Muscle of leg (tissue), 11 donors: ENCODE results near the gene RNASE4. TPM values are rescaled to one million over a fixed set of nuclear protein-coding genes. Genes with fewer than 3 reads are reported as not detected.
"Not testable (repeated sequence)": the region's sequence is repeated elsewhere in the genome, so short reads cannot be mapped to it uniquely, and the experiment has no call there.

Experiments
- DNase-seq: peaks from one replicate; pipeline ENCODE4 v3.0.0; 2013
- H3K27ac ChIP-seq: one replicate; pipeline ENCODE4 v1.5.1; 2013; ENCODE audit warnings: mild to moderate bottlenecking, low read length, control low read depth
- H3K27me3 ChIP-seq: one replicate; pipeline ENCODE4 v1.6.1; 2013; ENCODE audit warnings: low read length; ENCODE audit not compliant: control insufficient read depth, insufficient read depth
- H3K36me3 ChIP-seq: one replicate; pipeline ENCODE4 v1.6.1; 2013; ENCODE audit warnings: low read length; ENCODE audit not compliant: control insufficient read depth, insufficient read depth
- H3K4me1 ChIP-seq: one replicate; pipeline ENCODE4 v1.6.1; 2013; ENCODE audit warnings: low read length; ENCODE audit not compliant: control insufficient read depth, insufficient read depth
- H3K4me3 ChIP-seq: one replicate; pipeline ENCODE4 v1.5.1; 2013; ENCODE audit warnings: low read length, control low read depth
- H3K9me3 ChIP-seq: replicated peaks from 2 replicates; pipeline ENCODE4 v1.6.1; 2013; ENCODE audit warnings: low read depth, low read length; ENCODE audit not compliant: control insufficient read depth
- WGBS: methylation state at CpG from one replicate; pipeline ENCODE4 v1.1.5; 2013; ENCODE audit warnings: missing lambda C conversion rate; ENCODE audit not compliant: insufficient coverage; 5-methylcytosine and 5-hydroxymethylcytosine counted together
- polyA plus RNA-seq, 8 donors: library from polyadenylated mRNA; unstranded; fragments of 120-200 nt; gene quantifications; one replicate each; pipeline versions ENCODE4 v1.2.1 to v1.2.3, GENCODE V29; 2013; ENCODE audit warnings: inconsistent platforms in 1 of 8, low replicate concordance in 1 of 8; ENCODE audit not compliant: insufficient read length in 8 of 8, insufficient read depth in 1 of 8
- total RNA-seq: library from RNA; stranded (reverse); fragments of 120-200 nt; gene quantifications from one replicate; pipeline ENCODE4 v1.2.4, GENCODE V29; 2013

Gene RNASE4
- total and polyA plus RNA-seq, 9 donors = 2.4 to 18.4 (median 5.5) TPM

DNA sequence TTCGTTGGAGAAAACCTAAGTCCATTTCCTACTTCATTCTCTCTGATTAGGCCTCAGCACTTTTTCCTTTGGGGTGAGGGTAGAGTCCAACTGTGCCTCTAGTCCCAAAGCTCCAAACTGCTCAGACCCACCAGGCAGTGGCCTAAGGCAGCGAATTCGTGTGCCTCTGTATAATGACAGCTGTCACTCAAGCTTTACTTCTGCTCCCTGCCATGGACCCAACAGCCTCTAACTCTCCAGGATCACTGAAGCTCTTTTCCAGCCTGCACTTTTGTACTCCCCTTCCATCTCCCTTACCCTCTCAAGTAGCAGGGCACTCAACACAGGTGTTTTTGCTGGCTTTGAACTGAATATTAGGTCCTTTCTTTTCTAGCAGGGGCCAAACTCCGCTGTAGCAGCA, 28.1 kb upstream of the RNASE4 start:
- no peaks in the 10 kb centered on the region for H3K36me3 ChIP-seq
- no peak overlapping the region for H3K27ac ChIP-seq
- H3K9me3 ChIP-seq = no peaks in the 10 kb centered on the region
- no peaks in the 10 kb centered on the region for H3K4me1 ChIP-seq
- DNase-seq = no peak
- 85% methylated on average over 3 of the region's 4 CpGs for WGBS
- no peak overlapping the region for H3K4me3 ChIP-seq
- peaks cover 70% of the 10 kb centered on the region for H3K27me3 ChIP-seq

- H3K27me3 ChIP-seq = peaks cover 80% of the 10 kb centered on the region
- H3K36me3 ChIP-seq = no peaks in the 10 kb centered on the region
- no peaks in the 10 kb centered on the region for H3K9me3 ChIP-seq
- 28% methylated on average over 15 of the region's 28 CpGs for WGBS
- H3K4me1 ChIP-seq = no peaks in the 10 kb centered on the region
- no peak overlapping the region for H3K4me3 ChIP-seq
- H3K27ac ChIP-seq = no peak overlapping the region
- no peak for DNase-seq
Measured at GRCh38 chr14:20657216-20658211, 26.8 kb upstream of the RNASE4 start.

- Histone ChIP-seq H3K36me3 (no peaks in the 10 kb centered on the region), H3K4me1 (no peaks in the 10 kb centered on the region), H3K27ac (no peak overlapping the region), H3K27me3 (peaks cover 79% of the 10 kb centered on the region), H3K9me3 (no peaks in the 10 kb centered on the region), H3K4me3 (no peak overlapping the region)
- no peak for DNase-seq
- WGBS = 79% methylated on average over 2 of the region's 3 CpGs
Measured at GRCh38 chr14:20658246-20658645, 26.1 kb upstream of the RNASE4 start.

GRCh38 chr14:20659336-20659735, 25.0 kb upstream of the RNASE4 start:
- H3K4me3 ChIP-seq = no peak overlapping the region
- H3K27me3 ChIP-seq = peaks cover 81% of the 10 kb centered on the region
- H3K4me1 ChIP-seq = no peaks in the 10 kb centered on the region
- no peak overlapping the region for H3K27ac ChIP-seq
- 60% methylated on average over 4 of the region's 6 CpGs for WGBS
- DNase-seq = no peak
- H3K9me3 ChIP-seq = no peaks in the 10 kb centered on the region
- no peaks in the 10 kb centered on the region for H3K36me3 ChIP-seq

DNA sequence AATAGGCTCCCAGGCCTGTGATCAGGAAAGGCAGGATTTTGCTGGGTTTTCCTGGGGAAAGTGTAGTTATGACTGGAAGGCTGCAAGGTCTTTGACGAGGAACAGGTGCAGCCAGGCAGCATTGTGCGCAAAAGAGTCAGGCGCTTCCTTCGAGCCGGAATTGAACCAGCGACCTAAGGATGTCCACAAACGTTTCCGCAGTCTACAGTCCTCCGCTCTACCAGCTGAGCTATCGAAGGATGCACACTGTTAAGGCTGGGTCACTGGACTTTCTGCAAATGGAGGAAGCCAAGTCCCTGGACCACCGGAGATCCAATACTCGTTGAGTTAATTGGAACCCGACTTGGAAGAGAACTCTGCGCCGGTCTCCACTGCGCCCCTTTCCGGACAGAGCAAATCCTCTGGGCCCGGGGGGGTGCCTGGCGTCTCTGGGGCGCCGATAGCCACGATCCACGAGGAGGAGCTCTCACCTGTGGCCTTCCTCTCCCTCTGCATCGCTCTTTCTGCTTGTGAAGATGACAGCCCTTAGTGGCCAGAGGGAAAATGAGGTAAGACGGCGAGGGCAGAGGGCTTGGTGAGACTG, 24.5 kb upstream of the RNASE4 start:
- H3K27ac ChIP-seq = no peak overlapping the region
- no peaks in the 10 kb centered on the region for H3K4me1 ChIP-seq
- DNase-seq = no peak
- H3K9me3 ChIP-seq = no peaks in the 10 kb centered on the region
- H3K4me3 ChIP-seq = no peak overlapping the region
- no peaks in the 10 kb centered on the region for H3K36me3 ChIP-seq
- 49% methylated on average over 20 of the region's 26 CpGs for WGBS
- peaks cover 85% of the 10 kb centered on the region for H3K27me3 ChIP-seq

DNA sequence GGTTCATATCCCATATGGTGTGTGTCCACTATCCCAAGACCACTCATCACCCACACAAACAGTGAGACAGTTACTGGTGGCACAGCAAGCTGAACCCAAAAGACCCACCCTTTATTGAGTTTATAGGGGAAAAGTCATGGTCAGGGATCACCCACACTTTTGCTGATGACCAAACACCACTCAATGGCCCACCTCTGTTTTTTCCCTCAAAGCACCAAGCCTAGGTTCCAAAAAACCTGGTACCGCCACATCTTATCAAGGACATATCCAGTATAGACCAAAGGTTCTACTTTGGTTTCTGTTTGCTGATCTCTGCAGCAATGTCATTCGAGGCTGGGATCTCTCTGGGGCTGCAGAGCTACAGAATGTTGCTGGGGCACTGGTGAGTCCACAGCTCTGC, 23.2 kb upstream of the RNASE4 start:
- Histone ChIP-seq H3K4me3 (no peak overlapping the region), H3K27me3 (peaks cover 79% of the 10 kb centered on the region), H3K27ac (no peak overlapping the region), H3K9me3 (no peaks in the 10 kb centered on the region), H3K4me1 (no peaks in the 10 kb centered on the region), H3K36me3 (no peaks in the 10 kb centered on the region)
- WGBS = 70% methylated on average over 2 of the region's 2 CpGs
- DNase-seq = no peak

GRCh38 chr14:20662968-20663732, 21.2 kb upstream of the RNASE4 start:
- 2% methylated on average over 27 of the region's 31 CpGs for WGBS
- DNase-seq = peak; percentile 52
- no peak overlapping the region for H3K27ac ChIP-seq

GRCh38 chr14:20666400-20666961, 17.9 kb upstream of the RNASE4 start:
- not testable (repeated sequence) for H3K27ac ChIP-seq, H3K4me3 ChIP-seq, H3K4me1 ChIP-seq, DNase-seq, H3K9me3 ChIP-seq, H3K36me3 ChIP-seq
- H3K27me3 ChIP-seq = peaks cover 33% of the 10 kb centered on the region
- 100% methylated on average over 1 of the region's 7 CpGs for WGBS

More at GRCh38 chr14:20662968-20663732, 21.2 kb upstream of the RNASE4 start:
- H3K27me3 ChIP-seq = peaks cover 60% of the 10 kb centered on the region
- H3K4me3 ChIP-seq = no peak overlapping the region
- H3K9me3 ChIP-seq = no peaks in the 10 kb centered on the region
- H3K36me3 ChIP-seq = no peaks in the 10 kb centered on the region
- H3K4me1 ChIP-seq = no peaks in the 10 kb centered on the region

DNA sequence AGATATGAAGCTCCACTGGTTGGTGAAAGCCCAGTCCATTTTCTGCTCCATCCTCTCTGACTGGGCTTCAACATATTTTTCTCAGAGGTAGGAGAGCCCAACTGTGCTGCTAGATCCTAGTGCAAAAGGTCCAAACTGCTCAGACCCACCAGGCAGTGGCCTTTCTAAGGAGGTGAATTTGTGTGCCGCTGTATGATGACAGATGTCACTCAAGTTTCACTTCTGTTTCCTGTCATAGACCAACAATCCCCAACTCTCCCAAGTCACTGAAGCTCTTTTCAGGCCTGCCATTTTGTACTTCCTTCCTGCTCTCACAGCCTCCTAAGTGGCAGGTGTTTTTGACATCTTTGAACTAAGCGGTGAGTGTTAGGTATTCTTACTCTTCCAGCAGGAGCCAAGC, 16.4 kb upstream of the RNASE4 start:
- no CpG with 5 or more reads among the region's 2 CpGs for WGBS
- Histone ChIP-seq H3K9me3 (no peaks in the 10 kb centered on the region), H3K4me3 (no peak overlapping the region), H3K27me3 (peaks cover 22% of the 10 kb centered on the region), H3K36me3 (no peaks in the 10 kb centered on the region), H3K27ac (no peak overlapping the region), H3K4me1 (no peaks in the 10 kb centered on the region)
- DNase-seq = no peak

GRCh38 chr14:20668969-20669368, 15.4 kb upstream of the RNASE4 start:
- Histone ChIP-seq H3K27ac (no peak overlapping the region), H3K4me3 (no peak overlapping the region), H3K4me1 (no peaks in the 10 kb centered on the region), H3K9me3 (no peaks in the 10 kb centered on the region), H3K36me3 (no peaks in the 10 kb centered on the region), H3K27me3 (peaks cover 16% of the 10 kb centered on the region)
- DNase-seq = no peak
- WGBS = 87% methylated on average over 2 of the region's 2 CpGs
